GM12878 (cell line): ENCODE results near the gene RNU11. TPM values are rescaled to one million over a fixed set of nuclear protein-coding genes. Genes with fewer than 3 reads are reported as not detected.

Source experiments
- ATAC-seq: fragments of 200-7000 bp; cut with Tn5 transposase; 3 replicates; pipeline ENCODE4 v1.9.1; 2020; ENCODE audit warnings: mild to moderate bottlenecking, moderate library complexity
- BruUV-seq: library from RNA; stranded (reverse); fragments of 400-500 nt; replicated peaks from 2 replicates; lab custom pipeline; 2021; lab: Mats Ljungman, UMichigan
- CTCF ChIA-PET: fragments of 300-600 bp; sonication (Branson Sonifier 250); formaldehyde crosslinking; extraction: SDS; loops from one replicate; lab custom pipeline; 2021; ENCODE audit warnings: inconsistent platforms; lab: Yijun Ruan, JAX
- POLR2A ChIA-PET: fragments of 350-600 bp; formaldehyde crosslinking; extraction: SDS; loops from one replicate; lab custom pipeline; 2021; ENCODE audit warnings: inconsistent platforms; lab: Charles Lee
- RAD21 ChIA-PET: fragments of 300-600 bp; sonication (Branson Sonifier 250); formaldehyde crosslinking; loops from one replicate; lab custom pipeline; 2023; ENCODE audit warnings: antibody characterized with exemption; ENCODE audit not compliant: unreplicated experiment; lab: Charles Lee
- SMC1A ChIA-PET: fragments of 300-600 bp; sonication (Branson Sonifier 250); formaldehyde crosslinking; loops from one replicate; lab custom pipeline; 2023; ENCODE audit not compliant: unreplicated experiment, uncharacterized antibody; lab: Charles Lee
- DNase-seq: peaks from one replicate; pipeline ENCODE4 v3.0.0-alpha.2; 2011; ENCODE audit warnings: low read depth, low spot score
- FAIRE-seq: peaks from 3 replicates; lab custom pipeline; 2011; peaks lifted over from hg19 to GRCh38; lab: Jason Lieb, UNC
- H2AFZ ChIP-seq: 2 replicates; pipeline ENCODE4 v1.6.0; 2011; ENCODE audit warnings: low read depth, low read length, control low read depth; ENCODE audit not compliant: control insufficient read depth
- H3K27ac ChIP-seq: 2 replicates; pipeline ENCODE4 v1.5.1; 2011; ENCODE audit warnings: control low read depth; ENCODE audit not compliant: control insufficient read depth, insufficient read depth
- H3K27me3 ChIP-seq, 2 experiments: replicated peaks in 1 of 2; 2 replicates each; pipeline versions ENCODE4 v1.6.0 to v1.6.1; 2011; ENCODE audit warnings: low read length in 1 of 2; ENCODE audit not compliant: control insufficient read depth in 2 of 2, insufficient read depth in 2 of 2
- H3K36me3 ChIP-seq, 2 experiments: 2 replicates each; pipeline ENCODE4 v1.5.1; 2011; ENCODE audit warnings: low read length in 1 of 2; ENCODE audit not compliant: control insufficient read depth in 2 of 2, insufficient read depth in 2 of 2
- H3K4me1 ChIP-seq: 2 replicates; pipeline ENCODE4 v1.6.1; 2011; ENCODE audit warnings: mild to moderate bottlenecking, low read length, moderate library complexity, mixed read lengths; ENCODE audit not compliant: control insufficient read depth, insufficient read depth
- H3K4me2 ChIP-seq: 2 replicates; pipeline ENCODE4 v1.6.0; 2011; ENCODE audit warnings: control low read depth; ENCODE audit not compliant: control insufficient read depth, insufficient read depth
- H3K4me3 ChIP-seq: fragments of 200-600 bp; sonication (generic); 2 replicates; pipeline ENCODE4 v1.5.1; 2016
- H3K79me2 ChIP-seq: 2 replicates; pipeline ENCODE4 v1.6.0; 2011; ENCODE audit warnings: low read length; ENCODE audit not compliant: control insufficient read depth, insufficient read depth
- H3K9ac ChIP-seq: 2 replicates; pipeline ENCODE4 v1.8.0; 2011; ENCODE audit warnings: low read length, control low read depth, mixed read lengths; ENCODE audit not compliant: control insufficient read depth, insufficient read depth
- H3K9me3 ChIP-seq: replicated peaks from 3 replicates; pipeline ENCODE4 v1.5.1; 2011; ENCODE audit warnings: mild to moderate bottlenecking, low read length; ENCODE audit not compliant: control insufficient read depth, insufficient read depth
- H4K20me1 ChIP-seq: 2 replicates; pipeline ENCODE4 v1.6.0; 2011; ENCODE audit not compliant: control insufficient read depth, insufficient read depth
- HDAC2 ChIP-seq: fragments of 200-600 bp; sonication (generic); IDR thresholded peaks from 2 replicates; pipeline ENCODE4 v1.6.1; 2017
- KAT2A ChIP-seq: conservative IDR thresholded peaks from 2 replicates; pipeline ENCODE4 v1.6.1; 2011; ENCODE audit warnings: low read depth, low read length; ENCODE audit not compliant: control insufficient read depth
- RB1 ChIP-seq: fragments of 450-650 bp; formaldehyde crosslinking; IDR thresholded peaks from 2 replicates; pipeline ENCODE4 v1.6.1; 2017; ENCODE audit warnings: mild to moderate bottlenecking, borderline replicate concordance
- RCOR1 ChIP-seq: conservative IDR thresholded peaks from 2 replicates; pipeline ENCODE4 v1.6.1; 2012; ENCODE audit warnings: low read depth, low read length, improper control_type of control experiment
- RUNX3 ChIP-seq: IDR thresholded peaks from 2 replicates; pipeline ENCODE4 v1.6.1; 2012; ENCODE audit warnings: low read length, inconsistent platforms
- SP1 ChIP-seq: IDR thresholded peaks from one replicate; pipeline ENCODE4 v1.6.1; 2011; ENCODE audit warnings: low read depth, low read length
- WGBS: methylation state at CpG from one replicate; pipeline ENCODE4 v1.1.6; 2016; ENCODE audit warnings: low lambda C conversion rate; ENCODE audit not compliant: insufficient replicate concordance, insufficient coverage; ENCODE audit errors: missing lambda C conversion rate; 5-methylcytosine and 5-hydroxymethylcytosine counted together
- in situ Hi-C: fragments of 300-500 bp; cut with MboI; formaldehyde crosslinking; loops from 9 replicates; pipeline ENCODE4 v1.14.3; 2018; ENCODE audit warnings: mixed read lengths
- intact Hi-C: fragments of 100-400 bp; cut with micrococcal nuclease; formaldehyde crosslinking; loops from one replicate; pipeline ENCODE4 v1.14.2; 2022; ENCODE audit not compliant: unreplicated experiment
- polyA plus RNA-seq, 11 experiments: library from polyadenylated mRNA; depleted of rRNA in 4 of 11; unstranded in 6 of 11; stranded (reverse) in 5 of 11; fragments of >200 nt; fragmentation: Nextera tagmentation in 4 of 11; fragmentation: Illumina TruSeq in 1 of 11; extraction: Ambion mirVana in 4 of 11; extraction: Trizol in 1 of 11; gene quantifications; 1 replicate in 1 of 11; 2 replicates in 10 of 11; pipeline versions ENCODE4 v1.2.1 to v1.2.3, GENCODE V29; 2011 to 2016; ENCODE audit warnings: inconsistent platforms in 2 of 11, missing spikeins in 2 of 11, low read depth in 1 of 11
- total RNA-seq, 4 experiments: library from RNA; depleted of rRNA in 3 of 4; stranded (reverse); fragments of >200 nt in 3 of 4; fragmentation: Illumina TruSeq in 1 of 4; extraction: Trizol in 1 of 4; gene quantifications; 2 replicates each; pipeline versions ENCODE4 v1.2.1 to v1.2.3, GENCODE V29; 2013 to 2021
- TF ChIP-seq, protein P1 (sequence below): fragments of 450-650 bp; IDR thresholded peaks from 2 replicates; pipeline ENCODE4 v1.6.1; 2017; ENCODE audit warnings: mild to moderate bottlenecking, low read depth, inconsistent platforms; ENCODE audit not compliant: poor library complexity, severe bottlenecking

The RNU11 gene
- total and polyA plus RNA-seq, 10 of the 15 experiments (the other 5 are each of a cell fraction or from before 2014, with no cell fraction given) = under 0.01 TPM; not detected in 9

GRCh38 chr1:28646040-28646439 is 2.4 kb upstream of the RNU11 start:
- DNase-seq (no peak), ATAC-seq (no peak), FAIRE-seq (no peak)
- BruUV-seq = no TSS peak
- WGBS = 100% methylated on average over 1 of the region's 1 CpG
- SMC1A ChIA-PET = no interaction called here
- in situ Hi-C loops = no loop called here
- TF ChIP-seq HDAC2 (no peak), SP1 (no peak), RB1 (no peak), RUNX3 (no peak), KAT2A (no peak), RCOR1 (no peak)
- TF ChIP-seq, protein P1, sequence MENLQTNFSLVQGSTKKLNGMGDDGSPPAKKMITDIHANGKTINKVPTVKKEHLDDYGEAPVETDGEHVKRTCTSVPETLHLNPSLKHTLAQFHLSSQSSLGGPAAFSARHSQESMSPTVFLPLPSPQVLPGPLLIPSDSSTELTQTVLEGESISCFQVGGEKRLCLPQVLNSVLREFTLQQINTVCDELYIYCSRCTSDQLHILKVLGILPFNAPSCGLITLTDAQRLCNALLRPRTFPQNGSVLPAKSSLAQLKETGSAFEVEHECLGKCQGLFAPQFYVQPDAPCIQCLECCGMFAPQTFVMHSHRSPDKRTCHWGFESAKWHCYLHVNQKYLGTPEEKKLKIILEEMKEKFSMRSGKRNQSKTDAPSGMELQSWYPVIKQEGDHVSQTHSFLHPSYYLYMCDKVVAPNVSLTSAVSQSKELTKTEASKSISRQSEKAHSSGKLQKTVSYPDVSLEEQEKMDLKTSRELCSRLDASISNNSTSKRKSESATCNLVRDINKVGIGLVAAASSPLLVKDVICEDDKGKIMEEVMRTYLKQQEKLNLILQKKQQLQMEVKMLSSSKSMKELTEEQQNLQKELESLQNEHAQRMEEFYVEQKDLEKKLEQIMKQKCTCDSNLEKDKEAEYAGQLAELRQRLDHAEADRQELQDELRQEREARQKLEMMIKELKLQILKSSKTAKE = no peak
- intact Hi-C loops = no loop called here
- RAD21 ChIA-PET = interaction anchor here (0.6 to 1.4 kb wide), 3 partner anchors 44 to 139 kb away, joined by 3 to 4 read pairs (median 3); no protein-coding TSS in a partner anchor
- Histone ChIP-seq H3K4me2 (no peak overlapping the region), H3K4me3 (no peak overlapping the region), H3K9me3 (no peaks in the 10 kb centered on the region), H4K20me1 (no peaks in the 10 kb centered on the region), H3K79me2 (peaks cover 22% of the 10 kb centered on the region), H3K27ac (no peak overlapping the region), H2AFZ (no peak overlapping the region), H3K36me3 (no peaks in the 10 kb centered on the region), H3K27me3 (no peaks in the 10 kb centered on the region), H3K4me1 (peaks cover 12% of the 10 kb centered on the region), H3K9ac (no peak overlapping the region)
- POLR2A ChIA-PET = interaction anchor here (0.5 to 5.2 kb wide), 7 partner anchors 10 to 407 kb away, joined by 3 to 43 read pairs (median 4); partner anchors contain the start of genes GMEB1 and RCC1
- CTCF ChIA-PET = interaction anchor here (3.6 to 3.8 kb wide), 2 partner anchors 90 to 232 kb away, joined by 18 to 31 read pairs; partner anchors contain the start of gene YTHDF2
